K562 (cell line): ENCODE data around the gene ADTRP. TPM values are rescaled to one million over a fixed set of nuclear protein-coding genes. Genes with fewer than 3 reads are reported as not detected.

Experiments used
- ATAC-seq: fragments of 200-7000 bp; cut with Tn5 transposase; 3 replicates; pipeline ENCODE4 v1.9.1; 2020; ENCODE audit warnings: moderate library complexity
- BruUV-seq: library from RNA; stranded (reverse); fragments of 400-500 nt; replicated peaks from 2 replicates; lab custom pipeline; 2021; lab: Mats Ljungman, UMichigan
- CTCF ChIA-PET: fragments of 300-600 bp; formaldehyde crosslinking; extraction: SDS; loops from one replicate; lab custom pipeline; 2021; ENCODE audit warnings: low intra/inter-chr PET ratio; lab: Yijun Ruan, JAX
- POLR2A ChIA-PET: fragments of 300-600, 350-650 bp; sonication (Branson Sonifier 250); formaldehyde crosslinking; extraction: SDS; loops from one replicate; lab custom pipeline; 2021; ENCODE audit warnings: antibody characterized with exemption, inconsistent platforms; lab: Yijun Ruan, JAX
- DNase-seq, 4 experiments: peaks; one replicate each; pipeline versions ENCODE4 v3.0.0 to v3.0.0-alpha.2; 2011 to 2018; ENCODE audit warnings: low spot score in 3 of 4, mixed read lengths in 3 of 4; ENCODE audit errors: extremely low read depth in 1 of 4
- FAIRE-seq: peaks from 2 replicates; lab custom pipeline; 2011; peaks lifted over from hg19 to GRCh38; lab: Jason Lieb, UNC
- H2AFZ ChIP-seq: 2 replicates; pipeline ENCODE4 v1.6.0; 2011; ENCODE audit warnings: low read depth, low read length, control low read depth, inconsistent platforms
- H3K27ac ChIP-seq: fragments of 200-600 bp; 3 replicates; pipeline ENCODE4 v1.8.0; 2011; ENCODE audit warnings: low read depth, mild to moderate bottlenecking, control low read depth, inconsistent platforms, low read length, moderate library complexity, mixed read lengths; ENCODE audit errors: extremely low read depth
- H3K27me3 ChIP-seq, 2 experiments: fragments of 300-600 bp in 1 of 2; 2 replicates in 1 of 2; 3 replicates in 1 of 2; pipeline versions ENCODE4 v1.6.0 to v1.8.0; 2011; ENCODE audit warnings: inconsistent platforms in 2 of 2, low read length in 2 of 2, mild to moderate bottlenecking in 1 of 2, mixed read lengths in 1 of 2, moderate library complexity in 1 of 2; ENCODE audit not compliant: control insufficient read depth in 2 of 2, insufficient read depth in 2 of 2
- H3K36me3 ChIP-seq: fragments of 300-600 bp; 3 replicates; pipeline ENCODE4 v1.8.0; 2011; ENCODE audit warnings: mild to moderate bottlenecking, low read length, inconsistent platforms; ENCODE audit not compliant: control insufficient read depth, insufficient read depth
- H3K4me1 ChIP-seq, 2 experiments: fragments of 200-600 bp in 1 of 2; replicated peaks in 1 of 2; 2 replicates in 1 of 2; 3 replicates in 1 of 2; pipeline versions ENCODE4 v1.5.1 to v1.8.0; 2011; ENCODE audit warnings: inconsistent platforms in 2 of 2, low read length in 2 of 2, mild to moderate bottlenecking in 1 of 2, mixed read lengths in 1 of 2, moderate library complexity in 1 of 2; ENCODE audit not compliant: control insufficient read depth in 2 of 2, insufficient read depth in 2 of 2
- H3K4me2 ChIP-seq: 2 replicates; pipeline ENCODE4 v1.6.1; 2011; ENCODE audit warnings: low read length, control low read depth, inconsistent platforms, mixed read lengths; ENCODE audit not compliant: insufficient read depth
- H3K4me3 ChIP-seq: fragments of 200-600 bp; sonication (generic), shearing (Covaris generic); 2 replicates; pipeline ENCODE4 v1.5.1; 2016; ENCODE audit warnings: control low read depth, inconsistent platforms
- H3K79me2 ChIP-seq: fragments of 200-600 bp; 3 replicates; pipeline ENCODE4 v1.8.0; 2011; ENCODE audit warnings: low read length, inconsistent platforms; ENCODE audit not compliant: control insufficient read depth, insufficient read depth
- H3K9ac ChIP-seq, 2 experiments: 2 replicates each; pipeline versions ENCODE4 v1.6.0 to v1.6.1; 2011; ENCODE audit warnings: low read depth in 2 of 2, low read length in 2 of 2, control low read depth in 1 of 2, inconsistent platforms in 1 of 2, mild to moderate bottlenecking in 1 of 2, mixed read lengths in 1 of 2; ENCODE audit not compliant: insufficient read depth in 1 of 2
- H3K9me1 ChIP-seq: one replicate; pipeline ENCODE4 v1.6.0; 2011; ENCODE audit warnings: inconsistent platforms, mild to moderate bottlenecking, low read length, moderate library complexity; ENCODE audit not compliant: control insufficient read depth, insufficient read depth
- H3K9me3 ChIP-seq: replicated peaks from 2 replicates; pipeline ENCODE4 v1.5.1; 2011; ENCODE audit warnings: low read depth, low read length, inconsistent platforms; ENCODE audit not compliant: control insufficient read depth, insufficient read depth
- H4K20me1 ChIP-seq: replicated peaks from 2 replicates; pipeline ENCODE4 v1.6.1; 2011; ENCODE audit warnings: low read length, inconsistent platforms, mixed read lengths; ENCODE audit not compliant: control insufficient read depth, insufficient read depth
- FOSL1 ChIP-seq: fragments of 200-800 bp; sonication (Bioruptor generic); conservative IDR thresholded peaks from 2 replicates; pipeline ENCODE4 v1.6.1; 2016; ENCODE audit warnings: missing genetic modification characterization, missing compliant biosample characterization
- HCFC1 ChIP-seq: IDR thresholded peaks from 2 replicates; pipeline ENCODE4 v1.6.1; 2012; ENCODE audit warnings: low read depth, low read length, improper control_type of control experiment
- NONO ChIP-seq, 2 experiments: fragments of 200-400 bp in 1 of 2; fragments of 450-650 bp in 1 of 2; formaldehyde crosslinking in 1 of 2; IDR thresholded peaks; 2 replicates each; pipeline ENCODE4 v1.6.1; 2017; ENCODE audit warnings: low read depth in 2 of 2, mild to moderate bottlenecking in 2 of 2, moderate library complexity in 2 of 2, low read length in 1 of 2
- PML ChIP-seq: IDR thresholded peaks from 2 replicates; pipeline ENCODE4 v1.6.1; 2012; ENCODE audit warnings: low read length, inconsistent platforms
- RBM17 ChIP-seq: fragments of 200-400 bp; formaldehyde crosslinking; IDR thresholded peaks from 2 replicates; pipeline ENCODE4 v1.6.1; 2017; ENCODE audit warnings: low read depth, mild to moderate bottlenecking, low read length, borderline replicate concordance
- ZBED1 ChIP-seq: IDR thresholded peaks from 2 replicates; pipeline ENCODE4 v1.6.1; 2014
- ZNF23 ChIP-seq: fragments of 250-450 bp; sonication (Bioruptor Pico); IDR thresholded peaks from 2 replicates; pipeline ENCODE4 v1.4.0; 2020; ENCODE audit warnings: mild to moderate bottlenecking
- WGBS: fragments of 100-300 bp; shearing (Covaris generic); methylation state at CpG from one replicate; pipeline ENCODE4 v1.1.6; 2016; ENCODE audit warnings: low coverage, mixed read lengths; ENCODE audit not compliant: insufficient coverage; ENCODE audit errors: missing lambda C conversion rate; 5-methylcytosine and 5-hydroxymethylcytosine counted together
- in situ Hi-C: fragments of 300-500 bp; cut with MboI; formaldehyde crosslinking; loops from 4 replicates; pipeline ENCODE4 v1.15.0; 2018; ENCODE audit warnings: inconsistent platforms, mixed read lengths
- intact Hi-C: fragments of 100-400 bp; cut with micrococcal nuclease; formaldehyde crosslinking; loops from 2 replicates; pipeline ENCODE4 v1.14.2; 2022
- polyA plus RNA-seq, 8 experiments: library from polyadenylated mRNA; depleted of rRNA in 4 of 8; stranded (reverse) in 5 of 8; unstranded in 3 of 8; fragments of >200 nt; fragmentation: Nextera tagmentation in 2 of 8; fragmentation: Illumina TruSeq in 1 of 8; extraction: Ambion mirVana in 2 of 8; extraction: Trizol in 1 of 8; gene quantifications; 2 replicates each; pipeline versions ENCODE4 v1.2.1 to v1.2.3, GENCODE V29; 2011 to 2014; ENCODE audit warnings: inconsistent platforms in 1 of 8, missing spikeins in 1 of 8
- total RNA-seq, 7 experiments: library from RNA; depleted of rRNA in 6 of 7; stranded (reverse); fragments of >200 nt in 6 of 7; fragmentation: Illumina TruSeq in 2 of 7; extraction: Trizol in 2 of 7; gene quantifications; 2 replicates each; pipeline versions ENCODE4 v1.2.1 to v1.2.3, GENCODE V29; 2011 to 2021; ENCODE audit warnings: low replicate concordance in 1 of 7
- TF ChIP-seq, protein P1 (sequence below), 2 experiments: fragments of 450-650 bp; IDR thresholded peaks; 2 replicates each; pipeline ENCODE4 v1.6.1; 2016; ENCODE audit warnings: mild to moderate bottlenecking in 2 of 2, borderline replicate concordance in 1 of 2, low read depth in 1 of 2, moderate library complexity in 1 of 2

ADTRP gene
- total and polyA plus RNA-seq, 9 of the 15 experiments (the other 6 are each of a cell fraction or from before 2014, with no cell fraction given), result 7.4 to 24.0 (median 13.6) TPM

GRCh38 chr6:11821781-11822180, 43.2 kb upstream of the ADTRP start:
- Histone ChIP-seq H3K9me1 (no peaks in the 10 kb centered on the region), H3K9ac (no peak overlapping the region), H4K20me1 (no peaks in the 10 kb centered on the region), H3K4me3 (no peak overlapping the region), H3K9me3 (peaks cover 3% of the 10 kb centered on the region; the same call in 1 of the 2 replicates), H3K4me1 (peaks cover 0 to 7% of the 10 kb centered on the region in 2 experiments; a peak in 2 of 5 replicates), H3K27ac (no peak overlapping the region), H2AFZ (no peak overlapping the region), H3K27me3 (no peaks in the 10 kb centered on the region), H3K36me3 (no peaks in the 10 kb centered on the region), H3K79me2 (no peaks in the 10 kb centered on the region), H3K4me2 (no peak overlapping the region)
- in situ Hi-C loops, result no loop called here
- BruUV-seq, result no TSS peak
- DNase-seq (no peak), ATAC-seq (no peak), FAIRE-seq (no peak)
- ChIA-PET POLR2A (interaction anchor here (0.6 to 1.0 kb wide), 2 partner anchors 9 to 18 kb away, joined by 3 read pairs; no protein-coding TSS in a partner anchor), CTCF (no interaction called here)
- WGBS, result 59% methylated on average over 3 of the region's 3 CpGs
- no peak for TF ChIP-seq NONO (IDR thresholded peaks at IDR 0.05; ENCODE audit: low read depth in 2 of 2, low read length in 1 of 2)
- intact Hi-C loops, result no loop called here

- ATAC-seq, result no peak
- in situ Hi-C loops, result no loop called here
- WGBS, result 60% methylated on average over 4 of the region's 4 CpGs
- H3K4me2 ChIP-seq, result no peak overlapping the region
- H3K4me3 ChIP-seq, result no peak overlapping the region
- DNase-seq, result no peak
- no peaks in the 10 kb centered on the region for H3K36me3 ChIP-seq
- H3K27me3 ChIP-seq, result no peaks in the 10 kb centered on the region
- H4K20me1 ChIP-seq, result no peaks in the 10 kb centered on the region
- ChIA-PET CTCF (no interaction called here), POLR2A (interaction anchor here (0.6 to 1.4 kb wide), 3 partner anchors 21 to 62 kb away, joined by 3 read pairs; no protein-coding TSS in a partner anchor)
- no peak for FAIRE-seq
- no TSS peak for BruUV-seq
- H3K27ac ChIP-seq, result no peak overlapping the region
- H3K79me2 ChIP-seq, result no peaks in the 10 kb centered on the region
- H3K9me3 ChIP-seq, result peaks cover 3% of the 10 kb centered on the region; the same call in 1 of the 2 replicates
- H3K4me1 ChIP-seq, result peaks cover 0 to 7% of the 10 kb centered on the region in 2 experiments; a peak in 2 of 5 replicates
- intact Hi-C loops, result no loop called here
- H3K9me1 ChIP-seq, result no peaks in the 10 kb centered on the region
- H2AFZ ChIP-seq, result peak overlapping the region; percentile 38; the same call in 1 of the 2 replicates
- no peak overlapping the region for H3K9ac ChIP-seq
- TF ChIP-seq RBM17 (no peak), FOSL1 (tag) (no peak), HCFC1 (no peak), ZNF23 (CRISPR knock-in tag) (no peak), PML (no peak), ZBED1 (no peak)
- TF ChIP-seq, protein P1, sequence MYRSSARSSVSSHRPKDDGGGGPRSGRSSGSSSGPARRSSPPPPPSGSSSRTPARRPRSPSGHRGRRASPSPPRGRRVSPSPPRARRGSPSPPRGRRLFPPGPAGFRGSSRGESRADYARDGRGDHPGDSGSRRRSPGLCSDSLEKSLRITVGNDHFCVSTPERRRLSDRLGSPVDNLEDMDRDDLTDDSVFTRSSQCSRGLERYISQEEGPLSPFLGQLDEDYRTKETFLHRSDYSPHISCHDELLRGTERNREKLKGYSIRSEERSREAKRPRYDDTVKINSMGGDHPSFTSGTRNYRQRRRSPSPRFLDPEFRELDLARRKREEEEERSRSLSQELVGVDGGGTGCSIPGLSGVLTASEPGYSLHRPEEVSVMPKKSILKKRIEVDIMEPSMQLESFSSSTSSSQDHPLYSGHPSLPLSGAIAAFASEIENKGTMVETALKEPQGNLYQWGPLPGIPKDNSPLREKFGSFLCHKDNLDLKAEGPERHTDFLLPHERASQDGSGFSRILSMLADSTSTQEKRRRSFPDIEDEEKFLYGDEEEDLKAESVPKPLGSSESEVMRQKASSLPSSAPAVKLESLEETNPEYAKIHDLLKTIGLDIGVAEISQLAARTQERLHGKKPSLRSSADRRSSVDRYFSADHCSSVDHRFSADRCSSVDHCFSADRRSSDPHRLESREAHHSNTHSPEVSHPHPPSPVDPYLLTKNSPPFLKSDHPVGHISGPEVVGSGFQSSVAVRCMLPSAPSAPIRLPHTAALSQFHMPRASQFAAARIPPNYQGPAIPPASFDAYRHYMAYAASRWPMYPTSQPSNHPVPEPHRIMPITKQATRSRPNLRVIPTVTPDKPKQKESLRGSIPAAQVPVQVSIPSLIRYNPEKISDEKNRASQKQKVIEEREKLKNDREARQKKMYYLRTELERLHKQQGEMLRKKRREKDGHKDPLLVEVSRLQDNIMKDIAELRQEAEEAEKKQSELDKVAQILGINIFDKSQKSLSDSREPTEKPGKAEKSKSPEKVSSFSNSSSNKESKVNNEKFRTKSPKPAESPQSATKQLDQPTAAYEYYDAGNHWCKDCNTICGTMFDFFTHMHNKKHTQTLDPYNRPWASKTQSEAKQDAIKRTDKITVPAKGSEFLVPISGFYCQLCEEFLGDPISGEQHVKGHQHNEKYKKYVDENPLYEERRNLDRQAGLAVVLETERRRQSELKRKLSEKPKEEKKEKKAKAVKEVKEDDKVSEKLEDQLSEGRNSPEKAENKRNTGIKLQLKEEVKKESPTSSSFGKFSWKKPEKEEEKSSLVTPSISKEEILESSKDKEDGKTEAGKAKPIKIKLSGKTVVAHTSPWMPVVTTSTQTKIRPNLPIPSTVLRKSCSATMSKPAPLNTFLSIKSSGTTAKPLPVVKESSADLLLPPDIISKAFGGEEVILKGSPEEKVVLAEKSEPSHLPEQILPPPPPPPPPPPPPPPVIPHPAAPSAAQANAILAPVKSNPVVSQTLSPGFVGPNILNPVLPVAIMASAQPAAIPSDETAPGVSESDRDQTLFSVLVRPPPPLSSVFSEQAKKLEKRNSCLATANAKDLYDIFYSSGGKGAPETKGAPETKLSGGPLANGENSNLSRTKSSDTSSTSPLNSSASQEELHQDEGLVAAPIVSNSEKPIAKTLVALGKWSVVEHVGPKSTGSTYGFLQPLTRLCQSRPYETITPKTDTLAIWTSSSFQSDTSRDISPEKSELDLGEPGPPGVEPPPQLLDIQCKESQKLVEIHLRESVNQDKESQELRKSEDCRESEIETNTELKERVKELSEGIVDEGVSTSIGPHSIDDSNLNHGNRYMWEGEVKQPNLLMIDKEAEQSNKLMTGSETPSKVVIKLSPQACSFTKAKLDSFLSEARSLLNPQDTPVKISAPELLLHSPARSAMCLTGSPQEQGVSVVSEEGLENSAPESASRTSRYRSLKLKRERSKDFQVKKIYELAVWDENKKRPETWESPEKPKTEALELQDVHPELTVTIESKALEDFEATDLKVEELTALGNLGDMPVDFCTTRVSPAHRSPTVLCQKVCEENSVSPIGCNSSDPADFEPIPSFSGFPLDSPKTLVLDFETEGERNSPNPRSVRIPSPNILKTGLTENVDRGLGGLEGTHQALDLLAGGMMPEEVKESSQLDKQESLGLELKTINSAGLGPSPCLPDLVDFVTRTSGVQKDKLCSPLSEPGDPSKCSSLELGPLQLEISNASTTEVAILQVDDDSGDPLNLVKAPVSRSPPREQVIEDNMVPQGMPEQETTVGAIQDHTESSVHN (IDR thresholded peaks at IDR 0.05; ENCODE audit: borderline replicate concordance in 1 of 2, low read depth in 1 of 2), result no peak
Measured at GRCh38 chr6:11820821-11821220, 42.2 kb upstream of the ADTRP start.
